Measurements from ENCODE around the gene SIAH3.

SIAH3 gene

DNA sequence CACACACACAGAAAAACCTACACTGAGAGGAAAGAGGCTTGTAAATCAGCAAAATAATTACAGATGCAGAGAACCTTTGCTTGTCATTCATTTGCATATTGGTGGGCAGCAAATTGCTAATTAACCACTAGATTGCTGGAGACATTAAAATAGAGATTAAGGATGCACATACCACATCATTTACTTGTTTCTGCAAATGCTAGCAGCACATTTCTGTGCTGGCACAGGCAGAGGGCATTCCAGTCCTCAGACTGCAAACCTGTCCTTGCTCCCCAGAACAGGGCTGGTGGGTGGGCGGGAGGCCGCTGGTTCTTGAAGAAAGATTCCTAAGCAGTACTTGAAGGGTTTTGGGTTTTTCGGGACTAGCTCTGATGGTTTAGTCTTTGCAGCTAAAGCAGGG is 941 bp upstream of the SIAH3 start:
- TF ChIP-seq POLR2AphosphoS5 (IDR thresholded peaks at IDR 0.05; ENCODE audit: low read depth, low read length) (no peak), FOXP2 (optimal IDR thresholded peaks at IDR 0.05; ENCODE audit: borderline replicate concordance, extremely low read depth, extremely low read length, insufficient read depth) (no peak), SIN3A (IDR thresholded peaks at IDR 0.05; ENCODE audit: borderline replicate concordance, insufficient read depth, low read length) (no peak), TAF1 (IDR thresholded peaks at IDR 0.05; ENCODE audit: borderline replicate concordance, insufficient read depth, low read length) (no peak)
- TF ChIP-seq, protein P1, sequence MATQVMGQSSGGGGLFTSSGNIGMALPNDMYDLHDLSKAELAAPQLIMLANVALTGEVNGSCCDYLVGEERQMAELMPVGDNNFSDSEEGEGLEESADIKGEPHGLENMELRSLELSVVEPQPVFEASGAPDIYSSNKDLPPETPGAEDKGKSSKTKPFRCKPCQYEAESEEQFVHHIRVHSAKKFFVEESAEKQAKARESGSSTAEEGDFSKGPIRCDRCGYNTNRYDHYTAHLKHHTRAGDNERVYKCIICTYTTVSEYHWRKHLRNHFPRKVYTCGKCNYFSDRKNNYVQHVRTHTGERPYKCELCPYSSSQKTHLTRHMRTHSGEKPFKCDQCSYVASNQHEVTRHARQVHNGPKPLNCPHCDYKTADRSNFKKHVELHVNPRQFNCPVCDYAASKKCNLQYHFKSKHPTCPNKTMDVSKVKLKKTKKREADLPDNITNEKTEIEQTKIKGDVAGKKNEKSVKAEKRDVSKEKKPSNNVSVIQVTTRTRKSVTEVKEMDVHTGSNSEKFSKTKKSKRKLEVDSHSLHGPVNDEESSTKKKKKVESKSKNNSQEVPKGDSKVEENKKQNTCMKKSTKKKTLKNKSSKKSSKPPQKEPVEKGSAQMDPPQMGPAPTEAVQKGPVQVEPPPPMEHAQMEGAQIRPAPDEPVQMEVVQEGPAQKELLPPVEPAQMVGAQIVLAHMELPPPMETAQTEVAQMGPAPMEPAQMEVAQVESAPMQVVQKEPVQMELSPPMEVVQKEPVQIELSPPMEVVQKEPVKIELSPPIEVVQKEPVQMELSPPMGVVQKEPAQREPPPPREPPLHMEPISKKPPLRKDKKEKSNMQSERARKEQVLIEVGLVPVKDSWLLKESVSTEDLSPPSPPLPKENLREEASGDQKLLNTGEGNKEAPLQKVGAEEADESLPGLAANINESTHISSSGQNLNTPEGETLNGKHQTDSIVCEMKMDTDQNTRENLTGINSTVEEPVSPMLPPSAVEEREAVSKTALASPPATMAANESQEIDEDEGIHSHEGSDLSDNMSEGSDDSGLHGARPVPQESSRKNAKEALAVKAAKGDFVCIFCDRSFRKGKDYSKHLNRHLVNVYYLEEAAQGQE (IDR thresholded peaks at IDR 0.05; ENCODE audit: insufficient read depth in 1 of 2, low read depth in 2 of 2, low read length in 2 of 2), result no peak

DNA sequence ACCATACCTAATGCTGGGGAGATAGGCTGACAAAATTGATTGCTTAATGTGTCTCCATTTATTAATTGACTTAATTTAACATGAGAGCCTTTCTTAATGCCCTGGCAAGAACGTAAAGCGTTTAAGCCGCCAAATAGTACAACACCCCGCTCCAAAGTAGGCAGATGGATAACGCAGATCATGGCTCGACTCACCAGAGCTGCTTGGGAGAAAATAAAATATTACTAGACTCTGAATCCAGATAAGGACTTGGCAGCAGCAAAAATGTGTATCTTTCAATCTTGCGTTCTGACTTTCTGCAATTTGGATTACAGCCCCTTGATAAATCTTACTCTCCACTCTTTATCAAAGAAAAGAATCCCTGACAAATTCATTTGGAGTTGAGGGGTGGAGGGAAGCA is 403 bp upstream of the SIAH3 start:
- TF ChIP-seq SIN3A (IDR thresholded peaks at IDR 0.05; ENCODE audit: borderline replicate concordance, insufficient read depth, low read length), result no peak
- TF ChIP-seq POLR2AphosphoS5 (IDR thresholded peaks at IDR 0.05; ENCODE audit: low read depth, low read length), result no peak
- no peak for TF ChIP-seq FOXP2 (optimal IDR thresholded peaks at IDR 0.05; ENCODE audit: borderline replicate concordance, extremely low read depth, extremely low read length, insufficient read depth)
- no peak for TF ChIP-seq TAF1 (IDR thresholded peaks at IDR 0.05; ENCODE audit: borderline replicate concordance, insufficient read depth, low read length)
- TF ChIP-seq, protein P1 (IDR thresholded peaks at IDR 0.05; ENCODE audit: insufficient read depth in 1 of 2, low read depth in 2 of 2, low read length in 2 of 2), result no peak

GRCh38 chr13:45850027-45850613 is 1.4 kb downstream of the SIAH3 start:
- TF ChIP-seq SIN3A (IDR thresholded peaks at IDR 0.05; ENCODE audit: borderline replicate concordance, insufficient read depth, low read length), result no peak
- no peak for TF ChIP-seq POLR2AphosphoS5 (IDR thresholded peaks at IDR 0.05; ENCODE audit: low read depth, low read length)
- TF ChIP-seq, protein P1 (IDR thresholded peaks at IDR 0.05; ENCODE audit: insufficient read depth in 1 of 2, low read depth in 2 of 2, low read length in 2 of 2), result no peak
- TF ChIP-seq FOXP2 (optimal IDR thresholded peaks at IDR 0.05; ENCODE audit: borderline replicate concordance, extremely low read depth, extremely low read length, insufficient read depth), result no peak
- TF ChIP-seq TAF1 (IDR thresholded peaks at IDR 0.05; ENCODE audit: borderline replicate concordance, insufficient read depth, low read length), result no peak

GRCh38 chr13:45849408-45849807 is 2.1 kb downstream of the SIAH3 start:
- TF ChIP-seq, protein P1 (IDR thresholded peaks at IDR 0.05; ENCODE audit: insufficient read depth in 1 of 2, low read depth in 2 of 2, low read length in 2 of 2), result no peak
- TF ChIP-seq FOXP2 (optimal IDR thresholded peaks at IDR 0.05; ENCODE audit: borderline replicate concordance, extremely low read depth, extremely low read length, insufficient read depth) (no peak), TAF1 (IDR thresholded peaks at IDR 0.05; ENCODE audit: borderline replicate concordance, insufficient read depth, low read length) (no peak), POLR2AphosphoS5 (IDR thresholded peaks at IDR 0.05; ENCODE audit: low read depth, low read length) (no peak), SIN3A (IDR thresholded peaks at IDR 0.05; ENCODE audit: borderline replicate concordance, insufficient read depth, low read length) (no peak)
